Measurements from ENCODE around the gene ANKRD11. TPM values are rescaled to one million over a fixed set of nuclear protein-coding genes. Genes with fewer than 3 reads are reported as not detected.
A peak's percentile ranks its signal among the peaks of the same experiment; 100 is the strongest.

The ANKRD11 gene
- polyA plus RNA-seq, 3 donors: 3.2 to 62.4 (median 5.4) TPM

DNA sequence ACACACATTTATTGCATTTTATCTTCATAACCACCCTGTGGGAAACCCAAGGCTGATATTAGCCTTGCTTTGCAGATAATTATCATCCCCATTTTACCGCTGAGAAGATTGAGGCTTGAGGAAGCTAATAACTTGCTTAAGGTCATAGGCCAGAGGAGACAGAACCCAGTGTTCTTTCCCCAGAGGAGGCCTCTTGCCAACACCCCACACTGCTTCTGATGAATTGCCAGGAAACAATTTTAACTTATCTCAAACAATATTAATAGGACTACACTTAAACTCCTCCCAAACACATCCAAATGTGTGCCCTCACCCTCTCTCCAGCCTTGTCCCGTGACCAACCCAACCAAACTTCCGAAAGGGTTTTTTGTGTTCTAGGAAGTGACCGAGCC lies 15.7 kb upstream of the ANKRD11 start:
- Histone ChIP-seq H3K27ac (ENCODE audit: low read depth in 1 of 2, low read length in 2 of 2) (peak overlapping the region; percentile 80 to 90), H3K9me3 (replicated peaks in 1 of 2; ENCODE audit: control insufficient read depth in 1 of 2, insufficient read depth in 1 of 2, low read length in 2 of 2) (no peaks in the 10 kb centered on the region), H3K4me3 (replicated peaks in 1 of 3; ENCODE audit: low read depth in 2 of 3, low read length in 3 of 3) (peak overlapping the region in 1 of 3 experiments; percentile 88), H4K20me1 (ENCODE audit: insufficient read depth, low read length) (peaks cover 6% of the 10 kb centered on the region), H2AFZ (ENCODE audit: insufficient read depth, low read depth, low read length, poor library complexity, severe bottlenecking) (peak overlapping the region; percentile 10), H3K9ac (ENCODE audit: insufficient read depth, low read length, poor library complexity, severe bottlenecking) (peak overlapping the region; percentile 54), H3K79me2 (ENCODE audit: insufficient read depth, low read length) (peaks cover 47% of the 10 kb centered on the region), H3K36me3 (replicated peaks in 1 of 2; ENCODE audit: control insufficient read depth in 1 of 2, insufficient read depth in 2 of 2, low read length in 2 of 2) (peaks cover 7 to 10% of the 10 kb centered on the region in 2 donors), H3K4me2 (replicated peaks; ENCODE audit: extremely low read depth, low read length, poor library complexity, severe bottlenecking) (peak overlapping the region; percentile 95), H3K27me3 (ENCODE audit: control insufficient read depth in 2 of 2, insufficient read depth in 2 of 2, low read length in 2 of 2) (no peaks in the 10 kb centered on the region), H3K4me1 (ENCODE audit: control insufficient read depth in 1 of 2, insufficient read depth in 2 of 2, low read length in 2 of 2) (peaks cover 38 to 49% of the 10 kb centered on the region in 2 donors)
- Mint-ChIP-seq H3K4me3 (peak overlapping the region; percentile 69 to 88), H3K27ac (peak overlapping the region; percentile 93 to 97 (median 96)), H3K4me1 (peaks cover 35% of the 10 kb centered on the region), H3K27me3 (ENCODE audit: low read depth in 3 of 3) (no peaks in the 10 kb centered on the region), H3K36me3 (peaks cover 8 to 13% of the 10 kb centered on the region in 2 donors), H3K9me3 (no peaks in the 10 kb centered on the region)
- no peak for DNase-seq
- WGBS (ENCODE audit: insufficient coverage): no CpG with 5 or more reads among the region's 4 CpGs
- intact Hi-C loops (cut with micrococcal nuclease): loop anchor here (2.0 to 10.0 kb wide), 5 partner anchors 15 to 651 kb away; partner anchors contain the start of genes ANKRD11 (in 1 of the 2), GALNS (in 1 of the 2) and TRAPPC2L (in 1 of the 2)
- TF ChIP-seq, protein P1, sequence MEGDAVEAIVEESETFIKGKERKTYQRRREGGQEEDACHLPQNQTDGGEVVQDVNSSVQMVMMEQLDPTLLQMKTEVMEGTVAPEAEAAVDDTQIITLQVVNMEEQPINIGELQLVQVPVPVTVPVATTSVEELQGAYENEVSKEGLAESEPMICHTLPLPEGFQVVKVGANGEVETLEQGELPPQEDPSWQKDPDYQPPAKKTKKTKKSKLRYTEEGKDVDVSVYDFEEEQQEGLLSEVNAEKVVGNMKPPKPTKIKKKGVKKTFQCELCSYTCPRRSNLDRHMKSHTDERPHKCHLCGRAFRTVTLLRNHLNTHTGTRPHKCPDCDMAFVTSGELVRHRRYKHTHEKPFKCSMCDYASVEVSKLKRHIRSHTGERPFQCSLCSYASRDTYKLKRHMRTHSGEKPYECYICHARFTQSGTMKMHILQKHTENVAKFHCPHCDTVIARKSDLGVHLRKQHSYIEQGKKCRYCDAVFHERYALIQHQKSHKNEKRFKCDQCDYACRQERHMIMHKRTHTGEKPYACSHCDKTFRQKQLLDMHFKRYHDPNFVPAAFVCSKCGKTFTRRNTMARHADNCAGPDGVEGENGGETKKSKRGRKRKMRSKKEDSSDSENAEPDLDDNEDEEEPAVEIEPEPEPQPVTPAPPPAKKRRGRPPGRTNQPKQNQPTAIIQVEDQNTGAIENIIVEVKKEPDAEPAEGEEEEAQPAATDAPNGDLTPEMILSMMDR (IDR thresholded peaks at IDR 0.05): no peak

DNA sequence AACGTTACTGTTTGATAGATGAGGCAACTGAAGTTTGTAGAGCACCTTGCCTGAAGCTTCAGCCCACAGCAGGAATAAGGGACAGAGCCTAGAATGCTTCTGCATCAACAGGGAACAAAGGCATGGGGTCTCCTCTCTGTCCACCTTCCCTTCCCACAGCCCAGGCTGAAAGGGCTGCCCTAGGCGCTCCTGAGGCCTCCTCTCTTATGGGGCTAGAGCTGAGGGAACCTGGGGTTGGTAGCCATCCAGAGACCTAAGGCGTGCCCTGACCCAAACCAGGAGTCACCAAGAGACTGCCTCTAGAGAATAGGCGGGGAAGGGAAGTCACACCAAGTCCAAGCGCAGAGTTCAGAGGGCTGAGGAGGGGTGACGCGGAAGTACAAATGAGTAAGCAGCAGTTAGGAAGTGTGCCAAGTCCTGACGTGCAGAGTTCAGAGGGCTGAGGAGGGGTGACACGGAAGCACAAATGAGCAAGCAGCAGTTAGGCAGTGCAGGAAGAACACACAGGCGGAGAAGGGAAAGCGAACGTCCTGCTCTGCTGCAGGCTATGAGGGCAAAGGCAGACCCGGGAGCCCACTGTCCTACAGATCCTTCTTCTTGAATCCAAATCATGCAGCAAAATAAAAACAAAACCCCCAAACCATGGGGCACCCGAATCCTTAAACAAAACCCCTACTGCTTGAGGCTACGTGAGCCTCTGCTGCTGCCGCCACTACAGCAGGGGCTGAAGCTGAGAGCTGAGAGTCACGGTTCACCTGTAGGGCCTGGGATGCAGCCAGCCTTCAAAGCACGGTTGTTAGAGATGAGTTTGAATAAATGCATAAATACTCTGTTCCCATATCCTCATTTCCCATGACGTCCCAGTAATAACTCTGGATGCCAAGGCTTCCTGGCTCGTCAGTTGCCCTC lies 15.1 kb upstream of the ANKRD11 start:
- H3K9ac ChIP-seq (ENCODE audit: insufficient read depth, low read length, poor library complexity, severe bottlenecking): peak overlapping the region; percentile 56
- H2AFZ ChIP-seq (ENCODE audit: insufficient read depth, low read depth, low read length, poor library complexity, severe bottlenecking): peak overlapping the region; percentile 70
- H3K4me1 Mint-ChIP-seq: peaks cover 35% of the 10 kb centered on the region
- H3K79me2 ChIP-seq (ENCODE audit: insufficient read depth, low read length): peaks cover 44% of the 10 kb centered on the region
- TF ChIP-seq, protein P1 (IDR thresholded peaks at IDR 0.05): no peak
- intact Hi-C loops (cut with micrococcal nuclease): loop anchor here (1.0 to 10.0 kb wide), 6 partner anchors 15 to 651 kb away; partner anchors contain the start of genes ANKRD11 (in 2 of the 2), GALNS (in 1 of the 2) and TRAPPC2L (in 1 of the 2)
- 11% methylated on average over 15 of the region's 20 CpGs for WGBS (ENCODE audit: insufficient coverage)
- H3K9me3 Mint-ChIP-seq: no peaks in the 10 kb centered on the region
- peak overlapping the region in 1 of 3 experiments; percentile 88 for H3K4me3 ChIP-seq (replicated peaks in 1 of 3; ENCODE audit: low read depth in 2 of 3, low read length in 3 of 3)
- peaks cover under 1 to 3% of the 10 kb centered on the region in 2 donors for H3K36me3 ChIP-seq (replicated peaks in 1 of 2; ENCODE audit: control insufficient read depth in 1 of 2, insufficient read depth in 2 of 2, low read length in 2 of 2)
- DNase-seq: peak; percentile 99
- H3K27ac ChIP-seq (ENCODE audit: low read depth in 1 of 2, low read length in 2 of 2): peak overlapping the region; percentile 80 to 90
- H4K20me1 ChIP-seq (ENCODE audit: insufficient read depth, low read length): peaks cover 6% of the 10 kb centered on the region
- no peaks in the 10 kb centered on the region for H3K27me3 ChIP-seq (ENCODE audit: control insufficient read depth in 2 of 2, insufficient read depth in 2 of 2, low read length in 2 of 2)
- H3K27me3 Mint-ChIP-seq (ENCODE audit: low read depth in 3 of 3): no peaks in the 10 kb centered on the region
- peak overlapping the region; percentile 95 for H3K4me2 ChIP-seq (replicated peaks; ENCODE audit: extremely low read depth, low read length, poor library complexity, severe bottlenecking)
- H3K36me3 Mint-ChIP-seq: peaks cover 2 to 6% of the 10 kb centered on the region in 2 donors
- H3K4me3 Mint-ChIP-seq: peak overlapping the region; percentile 69 to 88
- no peaks in the 10 kb centered on the region for H3K9me3 ChIP-seq (replicated peaks in 1 of 2; ENCODE audit: control insufficient read depth in 1 of 2, insufficient read depth in 1 of 2, low read length in 2 of 2)
- H3K4me1 ChIP-seq (ENCODE audit: control insufficient read depth in 1 of 2, insufficient read depth in 2 of 2, low read length in 2 of 2): peaks cover 38 to 49% of the 10 kb centered on the region in 2 donors
- peak overlapping the region; percentile 93 to 97 (median 96) for H3K27ac Mint-ChIP-seq

Measured in CD14-positive monocyte (primary cell).